ENCODE measurements around the gene CCDC97.
"Not testable (repeated sequence)": the region's sequence is repeated elsewhere in the genome, so short reads cannot be mapped to it uniquely, and the experiment has no call there.

The CCDC97 gene

DNA sequence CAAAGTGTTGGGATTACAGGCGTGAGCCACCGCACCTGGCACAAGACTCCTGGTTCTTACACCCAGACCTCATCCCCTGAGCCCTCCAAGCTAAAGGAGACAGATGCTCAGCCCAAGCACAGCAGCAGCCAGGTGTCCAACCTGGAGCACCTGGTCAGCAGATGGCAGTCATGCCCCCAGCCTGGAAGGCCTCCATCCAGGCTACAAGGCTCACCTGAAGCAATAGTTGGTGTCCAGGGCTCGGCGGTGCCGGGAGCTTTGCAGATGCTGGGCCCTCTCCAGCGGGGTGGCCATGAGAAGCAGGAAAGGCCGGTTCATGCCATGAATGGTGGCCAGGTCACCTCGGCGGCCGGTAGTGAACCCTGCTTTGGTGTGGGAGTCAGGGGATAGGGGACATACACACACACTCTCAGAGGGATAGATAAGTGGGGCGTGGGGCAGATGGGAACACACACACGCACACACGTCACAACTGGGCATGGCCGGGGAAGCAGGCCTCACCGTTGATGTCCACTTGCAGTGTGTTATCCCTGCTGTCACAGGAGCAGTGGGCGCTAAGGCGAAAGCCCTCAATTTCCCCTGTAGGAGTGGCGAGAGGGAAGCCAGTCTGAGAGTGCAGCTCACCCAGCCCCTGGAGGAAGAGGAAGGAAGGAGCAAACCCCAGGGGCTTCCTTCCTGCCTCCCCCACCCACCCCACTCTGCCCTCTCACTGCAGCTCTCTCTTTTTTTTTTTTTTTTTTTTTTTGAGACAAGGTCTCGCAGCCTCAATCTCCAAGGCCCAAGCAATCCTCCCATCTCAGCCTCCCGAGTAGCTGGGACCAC, 31.9 kb downstream of the CCDC97 start:
- peak; percentile 20 for ATAC-seq (replicated peaks; ENCODE audit: extremely low read depth, poor library complexity, severe bottlenecking)

DNA sequence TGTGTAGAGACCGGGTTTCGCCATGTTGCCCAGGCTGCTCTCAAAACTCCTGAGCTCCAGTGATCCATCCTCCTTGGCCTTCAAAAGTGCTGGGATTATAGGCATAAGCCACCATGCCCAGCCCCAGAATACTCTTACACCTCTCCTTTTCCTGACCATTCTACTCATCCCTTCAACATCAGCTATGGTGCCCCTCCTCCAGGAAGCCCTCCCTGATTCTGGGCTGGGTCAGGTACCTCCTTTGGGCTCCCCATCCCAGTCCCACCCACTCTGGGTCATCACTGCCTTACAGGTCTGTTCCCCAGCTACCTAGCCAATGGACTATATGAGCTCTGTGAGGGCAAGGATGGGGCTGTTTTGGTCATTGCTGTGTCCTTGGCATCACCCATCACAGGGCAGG, 34.2 kb downstream of the CCDC97 start:
- Mint-ChIP-seq H3K27ac (ENCODE audit: low read depth) (peak overlapping the region; percentile 90), H3K36me3 (ENCODE audit: insufficient read depth) (peaks cover 94% of the 10 kb centered on the region), H3K27me3 (no peaks in the 10 kb centered on the region), H3K4me3 (peak overlapping the region; percentile 39), H3K4me1 (peaks cover 43% of the 10 kb centered on the region), H3K9me3 (no peaks in the 10 kb centered on the region)
- no peak for ATAC-seq (replicated peaks; ENCODE audit: extremely low read depth, poor library complexity, severe bottlenecking)
- no peak for DNase-seq (ENCODE audit: low spot score in 2 of 2)

More for the DNA sequence above, 31.9 kb downstream of the CCDC97 start:
- peak overlapping the region; percentile 59 for H3K4me3 Mint-ChIP-seq
- H3K27me3 Mint-ChIP-seq: no peaks in the 10 kb centered on the region
- no peaks in the 10 kb centered on the region for H3K9me3 Mint-ChIP-seq
- peaks cover 37% of the 10 kb centered on the region for H3K4me1 Mint-ChIP-seq
- H3K36me3 Mint-ChIP-seq (ENCODE audit: insufficient read depth): peaks cover 96% of the 10 kb centered on the region
- no peak for DNase-seq (ENCODE audit: low spot score in 2 of 2)
- peak overlapping the region; percentile 90 for H3K27ac Mint-ChIP-seq (ENCODE audit: low read depth)

DNA sequence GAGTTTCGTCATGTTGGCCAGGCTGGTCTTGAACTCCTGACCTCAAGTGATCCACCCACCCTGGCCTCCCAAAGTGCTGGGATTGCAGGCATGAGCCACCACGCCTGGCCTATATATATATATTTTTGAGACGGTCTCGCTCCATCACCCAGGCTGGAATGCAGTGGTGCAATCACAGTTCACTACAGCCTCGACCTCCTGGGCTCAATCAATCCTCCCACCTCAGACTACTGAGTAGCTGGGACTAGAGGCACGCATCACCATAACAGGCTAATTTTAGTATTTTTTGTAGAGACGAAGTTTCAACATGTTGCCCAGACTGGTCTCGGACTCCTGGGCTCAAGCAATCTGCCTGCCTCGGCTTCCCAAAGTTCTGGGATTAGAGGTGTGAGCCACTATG, 36.9 kb downstream of the CCDC97 start:
- not testable (repeated sequence) for ATAC-seq (replicated peaks; ENCODE audit: extremely low read depth, poor library complexity, severe bottlenecking); H3K9me3 Mint-ChIP-seq; DNase-seq (ENCODE audit: low spot score in 2 of 2); H3K27me3 Mint-ChIP-seq; H3K27ac Mint-ChIP-seq (ENCODE audit: low read depth)
- Mint-ChIP-seq H3K36me3 (ENCODE audit: insufficient read depth) (peaks cover 89% of the 10 kb centered on the region), H3K4me1 (peaks cover 61% of the 10 kb centered on the region), H3K4me3 (peak overlapping the region; percentile 25)

DNA sequence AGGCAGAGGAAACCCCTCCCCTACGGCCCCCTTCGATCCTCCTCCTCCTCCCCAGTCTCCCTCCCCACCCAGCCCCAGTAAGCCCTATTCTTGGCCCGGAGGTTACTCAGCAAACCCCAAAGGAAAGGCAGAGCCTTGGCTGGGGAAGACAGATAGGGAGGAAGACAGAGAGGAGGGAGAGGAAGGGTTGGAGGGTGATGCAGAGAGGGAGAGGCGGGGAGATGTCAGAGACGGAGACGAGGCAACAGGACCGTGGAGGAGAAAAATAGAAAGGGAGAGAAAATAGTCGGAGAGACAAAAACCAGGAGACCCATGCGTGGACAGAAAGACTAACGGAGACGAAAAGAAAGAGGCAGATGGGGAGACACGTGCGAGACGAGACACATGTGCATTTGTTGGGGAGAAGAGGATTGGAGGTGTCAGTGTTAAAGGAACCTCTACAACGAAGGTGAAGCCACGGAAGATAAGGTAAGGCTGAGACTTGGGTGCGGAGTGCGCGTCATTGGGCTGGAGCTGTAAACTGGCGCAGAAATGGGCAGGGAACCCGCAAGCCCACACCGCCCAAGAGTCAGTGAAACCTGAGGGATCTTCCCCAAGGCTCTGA, 40.9 kb downstream of the CCDC97 start:
- no peaks in the 10 kb centered on the region for H3K27me3 Mint-ChIP-seq
- peaks cover 74% of the 10 kb centered on the region for H3K36me3 Mint-ChIP-seq (ENCODE audit: insufficient read depth)
- H3K4me3 Mint-ChIP-seq: peak overlapping the region; percentile 96
- no peak for DNase-seq (ENCODE audit: low spot score in 2 of 2)
- peaks cover 58% of the 10 kb centered on the region for H3K4me1 Mint-ChIP-seq
- peak; percentile 6 for ATAC-seq (replicated peaks; ENCODE audit: extremely low read depth, poor library complexity, severe bottlenecking)
- peak overlapping the region; percentile 97 for H3K27ac Mint-ChIP-seq (ENCODE audit: low read depth)
- no peaks in the 10 kb centered on the region for H3K9me3 Mint-ChIP-seq

DNA sequence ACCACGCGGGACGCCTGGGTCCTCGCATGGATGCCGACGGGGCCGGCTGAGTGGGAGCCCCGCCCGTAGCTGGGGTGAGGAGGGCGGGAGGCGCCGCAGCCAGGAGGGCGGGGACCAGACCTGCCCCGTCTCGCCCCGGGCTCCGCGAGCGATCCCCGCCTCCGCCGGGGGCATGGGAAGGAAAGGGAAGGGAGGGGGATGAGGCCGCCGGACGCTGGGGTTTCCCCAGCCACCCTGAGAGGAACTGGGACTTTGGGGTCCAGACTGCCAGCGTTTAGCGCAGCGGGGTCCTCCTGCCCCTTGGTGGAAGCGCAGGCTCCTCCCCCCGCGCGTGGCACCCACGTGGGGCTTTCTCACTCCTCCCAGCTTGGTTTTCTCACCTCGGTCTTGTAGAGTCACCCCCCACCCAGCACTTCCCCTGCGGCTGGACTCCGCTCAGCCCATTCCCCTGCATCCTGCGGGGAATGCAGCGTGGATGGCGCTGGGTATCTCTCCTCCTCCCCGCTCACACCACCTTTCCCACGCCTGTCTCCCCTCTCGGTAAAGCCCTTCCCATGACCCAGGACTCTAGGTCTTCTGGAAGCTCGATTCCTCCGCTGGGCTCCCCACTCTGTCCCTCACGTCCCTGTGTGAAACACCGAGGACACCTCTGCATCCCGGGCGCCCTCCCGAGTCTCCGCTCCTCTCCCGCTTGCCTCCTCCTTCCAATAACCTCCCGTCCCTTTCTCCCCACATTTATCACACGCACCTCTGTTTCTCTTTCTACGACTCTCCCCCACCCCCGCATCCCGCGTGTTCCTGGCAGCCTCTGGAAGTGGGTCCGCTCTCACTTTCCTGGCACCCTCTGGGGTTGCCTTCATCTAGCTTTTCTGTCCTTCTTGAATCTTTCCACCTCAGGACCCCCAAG, 41.6 kb downstream of the CCDC97 start:
- peak overlapping the region; percentile 96 for H3K4me3 Mint-ChIP-seq
- no peaks in the 10 kb centered on the region for H3K9me3 Mint-ChIP-seq
- DNase-seq (ENCODE audit: low spot score in 2 of 2) (peak; percentile 81 to 92), ATAC-seq (replicated peaks; ENCODE audit: extremely low read depth, poor library complexity, severe bottlenecking) (peak; percentile 59)
- peaks cover 64% of the 10 kb centered on the region for H3K4me1 Mint-ChIP-seq
- H3K27me3 Mint-ChIP-seq: no peaks in the 10 kb centered on the region
- peaks cover 71% of the 10 kb centered on the region for H3K36me3 Mint-ChIP-seq (ENCODE audit: insufficient read depth)
- peak overlapping the region; percentile 97 for H3K27ac Mint-ChIP-seq (ENCODE audit: low read depth)

DNA sequence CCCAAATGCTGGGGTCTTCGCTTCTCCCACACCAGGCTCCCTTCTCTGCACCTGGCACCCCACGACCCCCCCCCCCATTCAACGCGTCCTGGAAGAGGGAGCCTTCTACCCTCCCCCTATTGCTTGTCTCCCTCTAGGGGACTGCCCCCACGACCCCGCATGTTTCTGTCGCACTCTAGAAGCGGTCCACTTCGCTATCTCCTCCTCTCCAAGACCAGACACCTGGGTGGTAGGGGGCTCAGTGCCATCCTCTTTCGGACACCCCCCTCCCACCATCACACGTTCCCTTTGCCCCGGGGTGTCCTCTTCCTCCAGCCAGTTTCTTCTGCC, 42.3 kb downstream of the CCDC97 start:
- DNase-seq (ENCODE audit: low spot score in 2 of 2) (no peak), ATAC-seq (replicated peaks; ENCODE audit: extremely low read depth, poor library complexity, severe bottlenecking) (no peak)
- no peaks in the 10 kb centered on the region for H3K27me3 Mint-ChIP-seq
- H3K4me1 Mint-ChIP-seq: peaks cover 70% of the 10 kb centered on the region
- peaks cover 68% of the 10 kb centered on the region for H3K36me3 Mint-ChIP-seq (ENCODE audit: insufficient read depth)
- peak overlapping the region; percentile 97 for H3K27ac Mint-ChIP-seq (ENCODE audit: low read depth)
- peak overlapping the region; percentile 96 for H3K4me3 Mint-ChIP-seq
- no peaks in the 10 kb centered on the region for H3K9me3 Mint-ChIP-seq

DNA sequence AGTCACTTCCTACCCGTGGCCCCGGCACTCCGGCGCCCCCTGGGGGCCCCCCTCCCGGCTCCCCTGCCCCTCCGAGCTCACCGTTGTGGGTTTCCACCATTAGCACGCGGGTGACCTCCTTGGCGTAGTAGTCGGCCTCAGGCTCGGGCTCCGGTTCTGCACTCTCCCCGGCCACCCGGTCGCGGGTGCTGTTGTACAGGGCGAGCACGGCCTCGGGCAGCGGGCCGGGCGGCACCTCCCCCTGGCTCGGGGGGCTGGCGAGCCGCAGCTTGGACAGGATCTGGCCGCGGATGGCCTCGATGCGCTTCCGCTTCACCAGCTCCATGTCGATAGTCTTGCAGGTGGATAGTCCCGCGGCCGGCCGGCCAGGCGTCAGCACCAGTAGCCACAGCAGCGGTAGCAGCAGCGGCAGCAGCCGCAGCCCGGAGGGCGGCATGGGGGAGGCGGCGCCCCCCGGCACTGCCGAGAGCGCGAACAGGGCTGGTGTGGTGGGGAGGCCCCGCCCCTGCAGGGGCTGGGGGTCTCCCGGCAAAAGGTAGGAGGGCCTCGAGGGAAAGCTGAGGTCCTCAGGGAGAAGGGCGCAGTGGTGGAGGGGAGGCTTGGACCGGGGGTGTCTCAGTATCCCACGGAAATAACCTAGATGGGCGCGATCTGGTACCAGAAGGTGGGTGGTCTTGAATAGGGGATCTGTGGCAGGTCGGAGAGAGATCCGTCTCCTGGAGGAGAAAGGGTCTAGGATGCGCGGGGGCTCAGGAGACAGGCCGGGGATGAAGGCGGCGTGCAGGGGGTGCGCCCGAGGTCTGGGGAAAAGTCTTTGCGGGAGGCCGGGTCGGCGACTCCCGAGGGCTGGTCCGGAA, 42.9 kb downstream of the CCDC97 start:
- DNase-seq (ENCODE audit: low spot score in 2 of 2): peak; percentile 70 to 78
- Mint-ChIP-seq H3K9me3 (no peaks in the 10 kb centered on the region), H3K4me3 (peak overlapping the region; percentile 96), H3K27me3 (no peaks in the 10 kb centered on the region), H3K27ac (ENCODE audit: low read depth) (peak overlapping the region; percentile 97), H3K4me1 (peaks cover 76% of the 10 kb centered on the region), H3K36me3 (ENCODE audit: insufficient read depth) (peaks cover 64% of the 10 kb centered on the region)
- peak; percentile 15 for ATAC-seq (replicated peaks; ENCODE audit: extremely low read depth, poor library complexity, severe bottlenecking)

DNA sequence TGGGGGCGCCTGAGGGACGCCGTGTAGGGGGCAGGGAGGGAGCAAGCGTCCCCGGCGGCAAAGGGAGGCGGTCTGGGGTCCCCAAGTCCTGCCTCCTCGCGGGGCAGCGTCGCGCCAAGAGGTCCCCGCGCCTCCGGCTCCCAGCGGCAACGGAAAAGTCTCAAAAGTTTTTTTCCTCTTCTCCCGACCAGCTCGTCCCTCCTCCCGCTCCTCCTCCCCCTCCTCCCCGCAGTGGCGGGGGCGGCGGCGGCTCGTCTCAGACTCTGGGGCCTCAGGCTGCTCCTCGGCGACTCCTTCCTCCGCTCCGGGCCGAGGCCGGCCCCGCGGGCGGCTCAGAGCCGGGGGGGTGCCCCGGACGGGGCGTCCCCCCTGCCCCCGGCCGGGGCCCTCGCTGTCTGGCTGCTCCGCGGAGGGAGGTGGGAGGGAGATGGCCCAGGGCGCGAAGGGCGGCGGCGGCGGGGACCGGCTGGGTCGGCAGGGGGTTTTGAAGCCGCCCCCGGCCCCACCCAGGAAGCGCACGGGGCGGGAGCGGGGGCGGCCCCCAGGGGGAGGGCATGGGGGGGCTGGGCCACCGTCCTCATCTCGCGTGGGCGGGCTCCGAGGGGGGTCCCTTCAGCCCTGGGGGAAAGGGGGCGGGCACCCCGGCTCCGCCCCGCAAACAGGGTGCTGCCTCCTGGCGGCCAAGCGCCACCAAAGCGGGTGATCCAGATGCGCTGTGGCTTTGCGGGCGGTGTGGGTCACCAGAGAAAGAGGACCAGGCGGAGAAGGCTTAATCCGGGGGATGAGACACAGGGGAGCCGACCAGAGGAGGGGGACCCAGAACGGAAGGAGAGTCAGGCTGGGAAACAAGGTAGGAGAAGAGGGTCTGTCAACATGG, 43.7 kb downstream of the CCDC97 start, which contains the start of gene TGFB1:
TSS of gene TGFB1 (minus strand) at position 457 of the 877 bp plus-strand sequence. CDS start 878 bp downstream, outside the sequence.
- peaks cover 75% of the 10 kb centered on the region for H3K4me1 Mint-ChIP-seq
- H3K36me3 Mint-ChIP-seq (ENCODE audit: insufficient read depth): peaks cover 57% of the 10 kb centered on the region
- ATAC-seq (replicated peaks; ENCODE audit: extremely low read depth, poor library complexity, severe bottlenecking) (peak; percentile 41), DNase-seq (ENCODE audit: low spot score in 2 of 2) (peak; percentile 83 to 91)
- H3K27ac Mint-ChIP-seq (ENCODE audit: low read depth): peak within 1 kb of the TSS; percentile 97
- H3K4me3 Mint-ChIP-seq: peak within 1 kb of the TSS; percentile 96
- no peaks in the 10 kb centered on the region for H3K9me3 Mint-ChIP-seq
- H3K27me3 Mint-ChIP-seq: no peaks in the 10 kb centered on the region

DNA sequence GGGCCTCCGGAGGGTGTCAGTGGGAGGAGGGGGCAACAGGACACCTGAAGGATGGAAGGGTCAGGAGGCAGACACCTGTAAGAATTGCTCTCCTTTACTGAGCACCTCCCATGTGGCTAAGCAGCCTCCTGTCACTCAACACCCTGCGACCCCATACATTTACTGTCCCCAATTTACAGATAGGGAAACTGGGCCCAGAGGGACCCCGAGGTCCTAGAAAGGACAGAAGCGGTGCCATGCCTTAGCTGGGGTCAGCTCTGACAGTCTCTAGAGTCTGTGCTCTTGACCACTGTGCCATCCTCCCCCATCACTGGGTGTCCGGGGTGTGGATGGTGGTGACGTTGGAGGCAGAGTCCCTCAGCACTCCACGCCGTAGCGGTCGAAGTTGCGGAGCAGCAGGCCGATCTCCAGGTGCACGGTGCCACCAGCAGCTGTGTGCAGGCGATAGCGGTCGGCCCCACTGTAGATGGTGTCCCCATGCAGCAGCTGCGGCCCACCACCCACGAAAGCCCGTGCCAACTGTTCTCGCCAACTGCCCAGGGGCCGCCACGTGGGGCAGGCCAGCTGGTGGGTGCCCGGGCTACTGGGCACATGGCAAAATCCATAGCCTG, 44.5 kb downstream of the CCDC97 start:
- Mint-ChIP-seq H3K4me3 (peak overlapping the region; percentile 96), H3K4me1 (peaks cover 68% of the 10 kb centered on the region), H3K36me3 (ENCODE audit: insufficient read depth) (peaks cover 50% of the 10 kb centered on the region), H3K27ac (ENCODE audit: low read depth) (peak overlapping the region; percentile 97), H3K27me3 (no peaks in the 10 kb centered on the region), H3K9me3 (no peaks in the 10 kb centered on the region)
- DNase-seq (ENCODE audit: low spot score in 2 of 2) (no peak), ATAC-seq (replicated peaks; ENCODE audit: extremely low read depth, poor library complexity, severe bottlenecking) (no peak)

DNA sequence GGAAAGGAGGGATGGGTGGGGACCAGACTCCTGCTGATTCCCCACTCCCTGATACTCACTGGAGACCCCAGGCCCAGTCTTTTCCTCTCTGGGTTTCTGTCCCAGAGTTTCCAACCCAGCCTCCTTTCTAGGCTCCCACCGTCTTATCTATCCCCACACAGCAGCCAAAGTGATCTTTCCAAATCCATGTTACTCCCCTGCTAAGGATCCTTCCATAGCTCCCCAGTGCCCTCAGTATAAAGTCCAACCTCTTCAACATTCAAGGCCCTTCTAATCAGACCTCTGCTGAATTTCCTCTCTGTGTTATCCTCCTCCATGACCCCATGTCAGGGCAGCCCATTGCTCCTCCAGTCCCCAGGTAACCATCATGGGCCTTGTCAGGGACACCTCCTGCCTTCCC, 45.1 kb downstream of the CCDC97 start:
- peaks cover 65% of the 10 kb centered on the region for H3K4me1 Mint-ChIP-seq

DNA sequence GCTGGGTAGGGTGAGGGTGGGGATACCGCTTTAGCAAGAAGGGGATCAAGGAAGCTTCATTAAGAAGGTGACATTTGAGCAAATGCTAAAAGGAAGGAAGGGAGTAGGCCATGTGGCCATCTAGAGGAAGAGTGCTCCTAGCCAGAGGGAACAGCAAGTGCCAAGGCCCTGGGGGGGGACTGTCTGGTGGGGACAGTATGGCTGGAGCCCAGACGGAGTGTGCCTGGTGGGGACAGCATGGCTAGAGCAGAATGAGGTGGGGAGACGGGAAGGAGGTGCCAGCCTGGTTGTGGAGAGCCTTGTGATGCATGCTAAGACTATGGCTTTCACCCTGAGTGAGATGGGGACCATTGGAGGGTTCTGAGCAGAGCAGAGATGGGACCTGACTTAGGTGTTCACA, 45.8 kb downstream of the CCDC97 start:
- Mint-ChIP-seq H3K4me3 (peak overlapping the region; percentile 19), H3K27ac (ENCODE audit: low read depth) (peak overlapping the region; percentile 92), H3K36me3 (ENCODE audit: insufficient read depth) (peaks cover 49% of the 10 kb centered on the region), H3K4me1 (peaks cover 59% of the 10 kb centered on the region), H3K27me3 (no peaks in the 10 kb centered on the region), H3K9me3 (no peaks in the 10 kb centered on the region)
- ATAC-seq (replicated peaks; ENCODE audit: extremely low read depth, poor library complexity, severe bottlenecking): no peak
- DNase-seq (ENCODE audit: low spot score in 2 of 2): no peak

More for the DNA sequence above, 45.1 kb downstream of the CCDC97 start:
- DNase-seq (ENCODE audit: low spot score in 2 of 2) (no peak), ATAC-seq (replicated peaks; ENCODE audit: extremely low read depth, poor library complexity, severe bottlenecking) (no peak)
- Mint-ChIP-seq H3K9me3 (no peaks in the 10 kb centered on the region), H3K4me3 (peak overlapping the region; percentile 19), H3K36me3 (ENCODE audit: insufficient read depth) (peaks cover 48% of the 10 kb centered on the region), H3K27me3 (no peaks in the 10 kb centered on the region), H3K27ac (ENCODE audit: low read depth) (peak overlapping the region; percentile 92)

Data from central memory CD8-positive, alpha-beta T cell (primary cell).